Progenitor cell of endocrine pancreas (in vitro differentiated cells): ENCODE results near the gene ABHD3. TPM values are rescaled to one million over a fixed set of nuclear protein-coding genes. Genes with fewer than 3 reads are reported as not detected.
"Not testable (repeated sequence)": the region's sequence is repeated elsewhere in the genome, so short reads cannot be mapped to it uniquely, and the experiment has no call there.

ENCODE experiments used
- DNase-seq: peaks from one replicate; pipeline ENCODE4 v3.0.0; 2021; ENCODE audit warnings: low spot score; ENCODE audit not compliant: unreplicated experiment
- H3K27ac Mint-ChIP-seq: 2 replicates; pipeline ENCODE4 v1.8.0; 2021; ENCODE audit warnings: mild to moderate bottlenecking, moderate library complexity, mixed read lengths
- H3K27me3 Mint-ChIP-seq: 2 replicates; pipeline ENCODE4 v1.8.0; 2021; ENCODE audit warnings: mixed read lengths
- H3K36me3 Mint-ChIP-seq: 2 replicates; pipeline ENCODE4 v1.8.0; 2022; ENCODE audit warnings: mixed read lengths; ENCODE audit not compliant: insufficient read depth
- H3K4me1 Mint-ChIP-seq: 2 replicates; pipeline ENCODE4 v1.8.0; 2021; ENCODE audit warnings: low read depth, mixed read lengths
- H3K4me3 Mint-ChIP-seq: 2 replicates; pipeline ENCODE4 v1.8.0; 2021; ENCODE audit warnings: low read depth, mild to moderate bottlenecking, moderate library complexity, mixed read lengths
- H3K9me3 Mint-ChIP-seq: 2 replicates; pipeline ENCODE4 v1.8.0; 2021; ENCODE audit warnings: low read depth, mixed read lengths
- total RNA-seq: library from RNA; stranded (reverse); gene quantifications from 2 replicates; pipeline ENCODE4 v1.2.1, GENCODE V29; 2021
- TF ChIP-seq, protein P1 (sequence below): fragments of 200-600 bp; sonication (generic); IDR thresholded peaks from one replicate; pipeline ENCODE4 v1.5.0; 2021; ENCODE audit warnings: antibody characterized with exemption, mild to moderate bottlenecking; ENCODE audit not compliant: unreplicated experiment

ABHD3 gene
- total RNA-seq, 1 donor from 2014 or later, result 19.8 TPM

DNA sequence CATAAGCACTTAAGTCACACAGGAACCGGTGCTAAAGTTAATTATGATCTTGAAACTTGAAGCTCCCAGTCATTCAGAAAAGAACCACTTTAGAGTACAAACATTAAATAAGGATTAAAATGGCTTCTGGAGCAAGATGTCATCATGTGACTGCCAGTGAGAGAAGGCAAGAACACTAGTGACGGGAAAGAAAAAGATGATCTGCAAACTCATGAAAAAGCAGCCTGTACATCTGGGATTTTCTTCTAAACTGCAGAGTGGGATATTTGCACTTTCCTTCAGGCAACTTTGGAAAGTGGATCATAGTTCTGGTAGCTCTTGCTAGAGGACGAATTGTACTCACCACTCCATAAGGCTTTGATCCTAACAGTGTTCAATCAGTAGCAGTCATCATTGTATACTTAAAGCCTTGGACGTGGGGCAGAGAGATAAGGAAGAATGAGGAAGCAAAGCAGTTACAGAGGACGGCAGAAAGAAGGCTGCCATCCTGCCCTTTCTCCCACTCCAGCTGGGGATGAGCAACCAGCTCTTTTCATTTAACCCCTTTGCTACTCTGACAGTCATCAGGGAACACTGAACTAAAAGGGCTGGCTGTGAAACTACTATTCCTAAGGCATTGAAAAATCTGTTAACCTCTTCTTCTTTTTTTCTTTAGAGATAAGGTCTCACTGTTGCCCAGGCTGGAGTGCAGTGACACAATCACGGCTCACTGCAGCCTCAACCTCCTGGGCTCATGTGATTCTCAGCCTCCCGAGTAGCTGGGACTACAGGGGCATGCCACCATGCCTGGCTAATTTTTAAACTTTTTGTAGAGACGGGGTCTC is 18.1 kb downstream of the ABHD3 start:
- Mint-ChIP-seq H3K4me1 (peaks cover 14% of the 10 kb centered on the region), H3K27ac (no peak overlapping the region), H3K36me3 (peaks cover 25% of the 10 kb centered on the region), H3K9me3 (peaks cover 8% of the 10 kb centered on the region), H3K4me3 (no peak overlapping the region), H3K27me3 (no peaks in the 10 kb centered on the region)
- DNase-seq, result no peak
- TF ChIP-seq, protein P1, sequence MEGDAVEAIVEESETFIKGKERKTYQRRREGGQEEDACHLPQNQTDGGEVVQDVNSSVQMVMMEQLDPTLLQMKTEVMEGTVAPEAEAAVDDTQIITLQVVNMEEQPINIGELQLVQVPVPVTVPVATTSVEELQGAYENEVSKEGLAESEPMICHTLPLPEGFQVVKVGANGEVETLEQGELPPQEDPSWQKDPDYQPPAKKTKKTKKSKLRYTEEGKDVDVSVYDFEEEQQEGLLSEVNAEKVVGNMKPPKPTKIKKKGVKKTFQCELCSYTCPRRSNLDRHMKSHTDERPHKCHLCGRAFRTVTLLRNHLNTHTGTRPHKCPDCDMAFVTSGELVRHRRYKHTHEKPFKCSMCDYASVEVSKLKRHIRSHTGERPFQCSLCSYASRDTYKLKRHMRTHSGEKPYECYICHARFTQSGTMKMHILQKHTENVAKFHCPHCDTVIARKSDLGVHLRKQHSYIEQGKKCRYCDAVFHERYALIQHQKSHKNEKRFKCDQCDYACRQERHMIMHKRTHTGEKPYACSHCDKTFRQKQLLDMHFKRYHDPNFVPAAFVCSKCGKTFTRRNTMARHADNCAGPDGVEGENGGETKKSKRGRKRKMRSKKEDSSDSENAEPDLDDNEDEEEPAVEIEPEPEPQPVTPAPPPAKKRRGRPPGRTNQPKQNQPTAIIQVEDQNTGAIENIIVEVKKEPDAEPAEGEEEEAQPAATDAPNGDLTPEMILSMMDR, result no peak

- not testable (repeated sequence) for H3K27ac Mint-ChIP-seq, H3K27me3 Mint-ChIP-seq, H3K4me3 Mint-ChIP-seq, DNase-seq, H3K9me3 Mint-ChIP-seq
- peaks cover 14% of the 10 kb centered on the region for H3K4me1 Mint-ChIP-seq
- H3K36me3 Mint-ChIP-seq, result peaks cover 18% of the 10 kb centered on the region
These were observed 19.0 kb downstream of the ABHD3 start for GRCh38 chr18:21685556-21685981.

- TF ChIP-seq, protein P1, result no peak
- Mint-ChIP-seq H3K36me3 (peaks cover 12% of the 10 kb centered on the region), H3K27ac (peak overlapping the region; percentile 84), H3K27me3 (no peaks in the 10 kb centered on the region), H3K9me3 (peaks cover 8% of the 10 kb centered on the region), H3K4me3 (no peak overlapping the region), H3K4me1 (peaks cover 14% of the 10 kb centered on the region)
- no peak for DNase-seq
These were observed 19.8 kb downstream of the ABHD3 start for GRCh38 chr18:21684731-21685130.

- Mint-ChIP-seq H3K4me3 (no peak overlapping the region), H3K27ac (no peak overlapping the region), H3K36me3 (peaks cover 1% of the 10 kb centered on the region), H3K27me3 (no peaks in the 10 kb centered on the region), H3K4me1 (peaks cover 11% of the 10 kb centered on the region), H3K9me3 (no peaks in the 10 kb centered on the region)
- TF ChIP-seq, protein P1, result no peak
- no peak for DNase-seq
These were observed 22.1 kb downstream of the ABHD3 start for GRCh38 chr18:21682371-21683051.

DNA sequence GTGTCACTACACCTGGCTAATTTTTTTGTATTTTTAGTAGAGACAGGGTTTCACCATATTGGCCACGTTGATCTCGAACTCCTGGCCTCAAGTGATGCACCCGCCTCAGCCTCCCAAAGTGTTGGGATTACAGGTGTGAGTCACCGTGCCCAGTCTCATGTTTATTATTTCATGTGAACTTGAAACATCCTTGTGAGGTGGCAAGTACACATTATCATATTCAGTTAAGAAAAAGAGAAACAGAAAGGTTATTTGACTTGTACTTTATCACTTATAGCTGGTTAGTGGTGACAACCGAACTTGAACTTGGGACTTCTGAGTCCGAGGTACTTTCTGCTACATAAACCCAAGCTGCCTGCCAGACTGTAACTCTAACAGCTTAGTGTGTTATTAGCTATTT is 24.4 kb downstream of the ABHD3 start:
- no peak overlapping the region for H3K4me3 Mint-ChIP-seq

More for the DNA sequence above, 24.4 kb downstream of the ABHD3 start:
- no peak for DNase-seq
- Mint-ChIP-seq H3K4me1 (peaks cover 7% of the 10 kb centered on the region), H3K27me3 (no peaks in the 10 kb centered on the region), H3K36me3 (peaks cover 1% of the 10 kb centered on the region), H3K27ac (peak overlapping the region; percentile 10), H3K9me3 (no peaks in the 10 kb centered on the region)
- TF ChIP-seq, protein P1, result no peak
